ENCODE data around the gene DIPK1A.

GRCh38 chr1:92926873-92927272 lies 34.4 kb downstream of the DIPK1A start:
- TF ChIP-seq CTCF (IDR thresholded peaks at IDR 0.05; ENCODE audit: low read length) (no peak), EZH2 (IDR thresholded peaks at IDR 0.05; ENCODE audit: borderline replicate concordance, low read length) (no peak)
